Right ventricle myocardium inferior (tissue), 1 donor: ENCODE measurements around the gene IGFBP4. TPM values are rescaled to one million over a fixed set of nuclear protein-coding genes. Genes with fewer than 3 reads are reported as not detected.

ENCODE experiments used
- ATAC-seq: fragments of 200-7000 bp; cut with Tn5 transposase; one replicate; pipeline ENCODE4 v1.9.1; 2020; ENCODE audit warnings: mild to moderate bottlenecking, moderate library complexity
- DNase-seq: peaks from one replicate; pipeline ENCODE4 v3.0.0; 2021; ENCODE audit errors: missing footprints
- intact Hi-C: fragments of 100-400 bp; cut with DNase I; formaldehyde crosslinking; loops from one replicate; pipeline ENCODE4 v1.11.0; 2022
- total RNA-seq: library from RNA; stranded (reverse); fragmentation: NEBNext Ultra II Directional; extraction: Animal tissue kit (Norgen Biotek cat#: 25700); gene quantifications from one replicate; pipeline ENCODE4 v1.2.1, GENCODE V29; 2021
- donor health status: DM: no; HTN: yes; CAD: no; lungs with severe emphysema.

Gene IGFBP4
- total RNA-seq, 1 donor from 2014 or later: 228 TPM

DNA sequence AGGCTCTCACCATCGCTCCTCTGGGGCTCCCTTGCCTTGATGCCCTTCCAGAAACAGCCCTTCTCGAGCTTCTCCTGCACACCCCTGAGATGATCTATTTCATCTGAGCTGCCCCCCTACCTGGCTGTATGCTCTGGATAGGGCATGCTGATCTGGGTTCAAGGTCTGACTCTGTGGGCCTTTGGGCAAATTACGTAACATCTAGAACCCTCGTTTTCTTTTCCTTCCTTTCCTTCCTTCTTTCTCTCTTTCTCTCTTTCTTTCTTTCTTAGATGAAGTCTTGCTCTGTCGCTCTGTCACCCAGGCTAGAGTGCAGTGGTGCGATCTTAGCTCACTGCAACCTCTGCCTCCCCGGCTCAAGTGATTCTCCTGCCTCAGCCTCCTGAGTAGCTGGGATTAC, 37.9 kb downstream of the IGFBP4 start:
- DNase-seq: no peak
- no peak for ATAC-seq
- intact Hi-C loops: no loop called here

DNA sequence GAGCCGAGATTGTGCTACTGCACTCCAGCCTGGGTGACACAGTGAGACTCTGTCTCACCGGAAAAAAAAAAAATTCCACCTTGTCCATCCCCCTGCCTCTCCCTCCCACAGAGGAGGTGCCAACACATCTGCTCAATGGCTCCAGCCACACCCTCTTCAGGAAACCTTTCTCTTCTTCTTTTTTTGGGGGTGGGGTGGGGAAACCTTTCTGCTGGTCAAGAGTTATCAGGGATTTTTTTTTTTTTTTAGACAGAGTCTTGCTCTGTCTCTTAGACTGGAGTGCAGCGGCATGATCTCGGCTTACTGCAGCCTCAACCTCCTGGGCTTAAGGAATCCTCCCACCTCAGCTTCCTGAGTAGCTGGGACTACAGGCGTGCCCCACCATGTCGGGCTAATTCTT, 39.5 kb downstream of the IGFBP4 start:
- ATAC-seq (no peak), DNase-seq (no peak)
- intact Hi-C loops: no loop called here

DNA sequence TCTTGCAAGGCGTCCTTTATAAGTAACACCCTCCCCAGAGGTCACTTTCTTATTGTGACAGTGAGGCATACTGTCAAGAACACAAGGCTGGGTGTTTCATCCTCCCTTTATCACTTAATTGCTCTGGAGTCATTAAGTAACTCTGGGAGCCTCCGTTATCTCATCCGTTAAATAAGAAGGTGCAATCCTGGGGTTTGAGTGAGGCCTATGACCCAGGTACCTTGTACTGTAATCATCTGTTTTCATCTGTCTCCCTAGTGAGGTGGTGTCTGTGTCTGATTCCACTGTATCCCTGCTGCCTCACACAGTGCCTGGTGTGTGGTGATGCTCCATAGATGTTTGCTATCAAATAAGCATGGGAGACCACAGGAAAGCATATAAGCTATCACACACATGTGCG, 40.4 kb downstream of the IGFBP4 start:
- DNase-seq: no peak
- intact Hi-C loops: no loop called here
- ATAC-seq: no peak

DNA sequence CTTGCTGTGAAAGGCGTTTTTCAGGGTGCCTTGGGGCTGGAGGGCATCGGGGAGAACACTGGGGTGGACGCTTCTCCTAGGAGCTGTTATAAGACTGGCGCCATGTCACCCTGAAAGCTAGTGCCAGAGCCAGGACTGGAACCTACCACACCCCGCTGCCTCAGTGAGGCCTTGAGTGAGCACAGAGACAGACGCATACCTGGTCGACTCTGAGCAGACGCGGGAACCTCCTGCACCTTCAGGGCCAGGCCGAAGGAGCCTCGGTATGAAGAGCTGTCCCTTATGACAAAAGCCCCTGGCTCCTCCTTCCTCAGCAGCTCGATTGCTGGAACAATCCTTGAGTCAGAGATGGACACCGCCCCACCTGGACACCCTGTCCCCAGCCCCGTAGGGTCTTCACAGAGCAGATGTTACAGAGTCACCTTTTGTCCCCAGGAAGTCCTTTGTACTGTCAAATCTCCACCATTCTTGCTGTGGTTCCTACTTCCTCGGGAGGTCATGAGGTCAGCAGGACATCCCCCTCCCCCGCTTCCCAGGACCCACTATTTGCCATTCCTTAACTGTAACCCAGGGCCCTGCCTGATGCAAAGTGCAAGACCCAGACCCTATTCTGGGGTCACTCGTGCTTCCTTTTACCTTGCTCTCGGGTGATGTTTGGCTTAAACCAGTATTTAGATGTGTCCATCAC, 41.2 kb downstream of the IGFBP4 start:
- no peak for DNase-seq

DNA sequence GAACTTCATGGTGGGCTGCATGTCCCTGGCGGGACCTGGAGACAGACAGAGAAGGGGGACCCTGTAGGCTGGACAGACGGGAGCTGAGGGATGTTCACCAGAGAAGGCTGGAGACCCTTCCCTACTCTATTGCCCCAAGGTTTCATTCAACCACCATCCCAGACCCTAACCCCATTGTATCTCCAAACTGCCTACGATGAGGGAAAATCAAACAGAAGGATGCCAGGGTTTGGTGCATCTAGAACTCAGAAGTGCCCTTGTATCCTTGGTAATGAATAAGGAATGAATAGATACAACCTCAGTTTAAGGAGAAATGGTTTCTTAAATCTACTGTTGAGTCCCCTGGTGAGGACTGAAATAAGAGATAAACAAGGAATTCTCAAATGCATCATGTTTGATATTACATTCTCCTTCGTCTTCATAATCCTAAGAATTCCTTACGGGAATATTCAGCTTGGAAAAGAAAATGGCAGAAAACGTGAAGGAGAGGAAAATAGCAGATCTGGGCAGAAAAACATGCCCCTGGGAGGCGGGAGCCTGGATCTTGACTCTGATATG, 41.8 kb downstream of the IGFBP4 start:
- DNase-seq (no peak), ATAC-seq (no peak)
- intact Hi-C loops: loop anchor here (5.0 kb wide), 1 partner anchor 37 kb away; no protein-coding TSS in a partner anchor

More for the DNA sequence above, 41.2 kb downstream of the IGFBP4 start:
- no peak for ATAC-seq
- intact Hi-C loops: no loop called here

DNA sequence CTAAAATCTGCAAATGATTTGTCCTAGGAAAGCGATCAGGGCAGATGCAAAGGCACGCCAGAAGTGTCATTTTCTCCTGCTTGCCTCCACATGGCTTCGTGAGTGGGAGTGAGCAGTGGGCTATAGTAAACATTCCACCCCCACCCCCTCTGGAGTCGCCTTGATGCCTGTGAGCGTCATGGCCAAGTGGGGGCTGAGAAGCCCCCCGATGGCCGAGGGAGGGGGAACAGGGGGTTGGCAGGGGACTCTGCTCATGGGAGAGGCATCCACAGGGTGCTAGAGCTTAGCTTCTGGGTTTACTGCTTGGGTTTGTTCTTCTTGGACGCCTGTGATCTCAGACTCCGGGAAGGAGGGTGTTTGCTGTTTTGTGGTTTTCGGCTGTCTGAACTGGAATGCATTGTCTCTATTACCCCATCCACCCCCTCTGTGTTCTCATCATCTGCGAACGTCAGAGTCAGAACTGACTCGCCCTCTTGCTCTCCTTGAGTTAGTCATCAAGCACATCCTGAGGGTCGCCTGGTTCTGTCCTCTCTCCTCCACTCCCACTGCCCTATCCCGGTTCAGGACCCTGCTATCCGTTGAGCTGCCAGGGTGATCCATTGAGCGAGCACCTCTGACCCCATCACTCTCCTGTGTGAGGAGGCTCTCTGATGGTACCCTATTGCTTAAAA, 42.7 kb downstream of the IGFBP4 start:
- ATAC-seq: peak; percentile 54
- no peak for DNase-seq
- intact Hi-C loops: loop anchor here (5.0 kb wide), 1 partner anchor 36 kb away; no protein-coding TSS in a partner anchor

DNA sequence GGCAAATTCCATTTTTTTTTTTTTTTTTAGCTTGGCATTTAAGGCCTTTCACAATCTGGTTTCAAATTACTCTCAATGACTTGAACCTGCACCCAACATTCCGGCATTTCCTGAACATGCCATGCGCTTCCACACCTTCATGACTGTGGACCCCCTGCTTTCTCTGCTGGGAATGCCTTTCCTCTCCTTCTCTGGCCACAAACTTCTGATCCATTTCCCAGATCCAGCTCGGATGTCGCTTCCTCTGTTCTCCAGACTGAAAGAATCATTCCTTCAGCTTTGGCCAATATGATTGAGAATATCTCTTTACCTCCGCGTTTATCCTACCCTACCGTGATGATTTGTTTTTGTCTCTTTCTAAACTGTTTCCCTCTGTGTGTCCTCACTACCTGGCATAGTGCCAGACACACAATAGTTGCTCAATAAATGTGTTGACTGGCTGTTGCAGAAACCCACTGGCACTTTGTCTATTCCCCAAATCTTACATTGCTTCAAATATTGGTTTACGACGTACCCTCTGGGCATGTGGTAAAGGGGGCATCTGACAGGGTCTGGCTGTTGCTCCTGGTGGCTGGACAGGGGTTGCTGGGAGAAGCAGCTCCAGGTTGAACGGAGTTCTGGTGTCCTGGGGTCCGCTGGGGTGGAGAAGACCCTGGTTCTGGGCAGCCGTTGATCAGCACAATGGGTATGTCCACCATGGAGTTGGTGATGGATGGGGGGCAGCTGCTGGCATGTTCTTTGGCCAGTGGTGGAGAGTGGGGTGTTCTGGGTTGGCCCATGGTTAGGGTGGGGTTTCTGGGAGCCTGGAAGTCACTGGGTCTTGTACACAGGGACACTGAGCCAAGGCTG, 43.5 kb downstream of the IGFBP4 start:
- no peak for DNase-seq
- ATAC-seq: no peak
- intact Hi-C loops: loop anchor here (5.0 kb wide), 1 partner anchor 36 kb away; no protein-coding TSS in a partner anchor

DNA sequence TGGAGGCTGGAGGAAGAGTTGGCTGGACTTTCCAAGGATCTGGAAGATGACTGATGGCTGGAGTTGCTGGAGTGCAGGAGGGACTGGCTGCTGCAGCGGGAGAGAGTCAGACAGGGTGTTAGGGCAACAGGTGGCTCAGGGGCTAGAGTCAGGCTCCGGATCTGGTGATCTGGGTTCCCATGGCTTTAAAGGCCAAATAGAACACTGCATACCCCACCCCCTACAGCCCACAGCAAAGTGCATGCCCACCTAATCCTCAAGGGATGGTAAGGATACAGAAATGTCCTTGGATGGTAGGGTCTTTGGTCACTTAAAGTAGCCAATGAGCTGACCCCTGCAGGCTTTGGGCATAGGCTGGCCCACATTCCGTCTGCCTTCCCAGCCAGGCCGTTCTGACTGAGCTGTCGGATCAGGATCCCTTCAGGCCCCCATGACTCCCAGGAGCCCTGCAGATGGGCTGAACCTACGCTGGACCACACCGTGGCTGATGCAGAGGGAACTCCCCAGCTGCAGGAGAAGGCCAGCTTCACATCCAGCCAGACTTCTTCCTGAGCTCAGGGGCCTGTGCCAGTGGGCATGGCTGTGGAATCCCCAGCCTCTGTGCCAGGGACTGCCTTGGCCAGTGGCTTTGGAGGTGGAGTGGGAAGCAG, 44.2 kb downstream of the IGFBP4 start:
- DNase-seq (no peak), ATAC-seq (no peak)
- intact Hi-C loops: loop anchor here (5.0 kb wide), 1 partner anchor 35 kb away; no protein-coding TSS in a partner anchor

DNA sequence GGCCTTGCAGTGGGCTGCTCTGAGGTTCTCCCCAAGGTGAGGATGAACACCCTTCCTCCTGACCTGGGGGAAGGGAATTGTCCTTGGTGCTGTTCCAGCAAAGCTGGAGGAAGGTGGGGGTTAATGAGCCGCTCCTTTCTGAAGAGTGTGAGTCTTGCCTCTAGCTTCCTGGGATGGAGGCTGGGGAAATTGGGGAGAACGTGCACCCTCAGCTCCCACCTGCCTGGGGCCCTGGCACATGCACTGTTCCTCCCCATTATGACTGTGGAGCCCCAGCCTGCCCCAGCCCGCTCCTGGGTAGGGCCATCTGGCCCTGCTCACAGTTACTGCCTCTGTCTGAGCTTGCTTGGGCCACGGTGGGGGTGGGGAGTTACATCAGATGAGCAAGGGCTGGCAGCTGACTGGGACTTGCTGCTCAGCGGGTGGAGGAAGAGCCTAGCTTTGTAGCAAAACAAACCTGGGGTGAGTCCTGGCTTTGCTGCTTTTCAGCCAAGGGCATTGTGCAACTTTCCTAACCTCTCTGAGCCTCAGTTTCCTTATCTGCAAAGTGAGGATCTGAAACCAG, 47.1 kb downstream of the IGFBP4 start:
- ATAC-seq: peak; percentile 33
- intact Hi-C loops: no loop called here

DNA sequence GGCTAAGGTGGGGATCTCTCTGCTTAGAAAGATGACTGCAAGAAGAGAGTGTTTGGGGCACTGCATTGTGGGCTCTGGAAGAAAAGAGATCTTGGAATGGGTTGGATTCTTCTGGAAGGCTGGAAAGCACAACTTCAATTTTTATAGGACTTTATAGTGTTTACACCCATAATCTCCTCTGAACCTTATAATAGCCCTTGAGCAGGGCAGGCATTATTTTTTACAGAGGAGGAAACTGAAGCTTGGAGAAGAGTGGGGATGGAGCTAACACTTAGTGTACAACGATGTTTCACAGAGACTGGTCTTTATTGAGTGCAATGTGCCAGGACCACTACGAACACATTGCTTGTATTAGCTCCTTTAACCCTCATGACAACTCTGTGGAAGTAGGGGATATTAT, 47.7 kb downstream of the IGFBP4 start:
- ATAC-seq: no peak
- intact Hi-C loops: no loop called here

More for the DNA sequence above, 47.1 kb downstream of the IGFBP4 start:
- DNase-seq: no peak

DNA sequence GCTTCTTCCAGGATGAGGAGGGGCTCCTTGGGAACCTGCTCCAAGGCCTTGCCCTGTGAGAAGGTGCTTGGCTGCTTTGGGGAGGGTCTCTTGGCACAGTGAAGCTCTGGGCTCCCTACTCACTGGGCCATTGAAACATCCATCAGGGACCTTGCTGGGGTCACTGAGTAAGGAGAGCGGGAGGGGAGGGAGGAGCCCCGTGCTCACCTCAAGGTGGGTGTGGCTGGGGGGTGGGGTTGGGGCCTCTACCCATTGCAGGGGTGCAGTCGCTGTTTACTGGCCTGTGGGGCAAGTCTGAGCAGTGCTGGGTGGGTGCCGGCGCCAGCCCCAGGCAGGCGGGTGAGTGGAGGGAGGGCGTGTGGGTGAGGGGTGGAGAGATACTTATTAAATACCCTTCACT, 48.2 kb downstream of the IGFBP4 start:
- intact Hi-C loops: no loop called here
- ATAC-seq (no peak), DNase-seq (no peak)

More for the DNA sequence above, 47.7 kb downstream of the IGFBP4 start:
- DNase-seq: no peak

DNA sequence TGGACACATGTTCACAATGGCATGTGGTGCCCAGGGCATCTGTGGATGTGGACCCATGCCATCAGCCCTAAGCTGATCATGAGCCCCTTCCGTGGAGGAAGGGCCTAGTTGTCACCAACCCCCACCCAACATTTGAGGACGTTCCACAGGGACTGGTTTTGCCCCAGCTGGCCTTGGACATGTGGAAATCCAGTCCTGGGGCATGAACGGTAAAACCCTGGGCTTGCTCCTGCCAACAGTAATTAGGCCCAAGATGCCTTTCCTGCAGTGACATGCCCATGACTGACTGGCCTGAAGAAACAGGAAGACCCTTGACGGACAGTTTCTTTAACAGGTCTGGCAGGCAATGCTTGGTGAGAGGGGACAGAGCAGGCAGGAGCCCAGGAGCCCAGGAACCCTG, 50.4 kb downstream of the IGFBP4 start:
- intact Hi-C loops: no loop called here
- ATAC-seq (no peak), DNase-seq (no peak)

DNA sequence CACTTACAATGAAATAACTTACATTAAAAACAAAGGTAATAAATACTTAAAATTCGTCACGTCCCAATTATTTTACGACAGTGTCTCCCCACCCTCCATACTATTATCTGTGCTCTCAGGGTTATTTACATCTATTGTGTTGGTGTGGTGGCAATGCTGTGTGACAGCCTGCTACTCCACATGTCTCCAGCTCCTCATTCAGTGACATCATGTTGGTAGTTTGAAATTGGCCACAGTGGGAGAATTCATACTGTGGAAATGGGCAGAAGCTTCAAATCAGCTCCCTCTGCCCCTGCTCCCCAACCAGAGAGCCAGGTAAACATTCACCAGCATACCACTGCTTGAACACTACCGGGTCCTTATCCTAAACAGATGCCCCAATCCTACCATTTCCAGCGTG, 51.9 kb downstream of the IGFBP4 start:
- DNase-seq (no peak), ATAC-seq (no peak)
- intact Hi-C loops: no loop called here

DNA sequence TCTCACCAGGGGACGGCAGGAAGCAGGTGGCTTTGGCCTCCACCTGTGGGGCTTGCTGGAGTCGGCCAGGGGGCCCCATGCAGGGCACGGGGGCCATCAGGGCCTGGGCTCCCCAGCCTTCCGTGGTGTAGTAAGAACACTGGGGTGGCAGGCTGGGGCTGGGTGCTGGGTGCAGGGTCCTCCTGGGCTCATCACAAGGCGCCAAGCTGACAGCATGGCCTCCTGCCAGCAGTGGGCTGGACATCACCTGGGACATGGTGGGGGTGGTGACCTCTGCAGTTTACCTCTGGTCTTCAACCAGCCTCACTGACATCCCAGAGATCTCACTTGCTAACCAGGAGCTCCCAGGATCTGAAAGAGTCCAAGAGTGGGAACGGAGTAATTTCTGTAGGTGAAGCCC, 52.9 kb downstream of the IGFBP4 start:
- DNase-seq: no peak
- intact Hi-C loops: no loop called here
- ATAC-seq: no peak

DNA sequence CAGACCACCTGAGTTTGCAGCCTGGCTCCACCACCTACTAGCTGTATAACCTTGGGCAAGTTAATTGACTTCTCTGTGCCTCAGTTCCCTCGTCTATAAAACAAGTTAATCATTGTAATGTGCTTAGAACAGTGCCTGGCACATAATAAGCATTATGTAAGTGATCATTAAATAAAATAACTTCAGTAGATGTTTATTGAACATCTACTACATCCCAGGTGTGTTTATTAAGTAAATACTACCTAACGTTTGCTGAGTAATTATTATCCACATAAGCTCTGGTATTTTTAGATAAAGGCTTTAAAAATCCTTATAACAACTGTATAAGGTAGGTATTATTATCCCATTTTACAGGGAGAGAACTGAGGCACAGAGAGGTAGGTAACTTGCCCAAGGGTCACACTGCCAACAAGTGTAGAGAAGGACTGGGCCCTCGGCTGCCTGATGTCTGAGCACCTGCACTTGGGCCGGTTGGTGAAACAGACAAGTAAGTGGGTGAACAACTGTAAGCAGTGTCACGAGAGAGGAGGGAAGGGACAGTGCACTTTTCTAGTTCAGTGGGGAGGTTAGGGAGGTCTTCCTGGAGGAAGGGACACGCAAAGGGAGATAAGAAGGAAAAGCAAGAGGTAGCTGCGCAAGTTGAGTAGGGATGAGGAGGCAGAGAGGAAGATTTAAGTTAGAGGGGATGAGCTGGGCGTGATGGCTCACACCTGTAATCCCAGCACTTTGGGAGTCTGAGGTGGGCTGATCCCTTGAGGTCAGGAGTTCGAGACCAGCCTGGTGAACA, 53.6 kb downstream of the IGFBP4 start:
- intact Hi-C loops: no loop called here
- no peak for ATAC-seq
- DNase-seq: no peak

DNA sequence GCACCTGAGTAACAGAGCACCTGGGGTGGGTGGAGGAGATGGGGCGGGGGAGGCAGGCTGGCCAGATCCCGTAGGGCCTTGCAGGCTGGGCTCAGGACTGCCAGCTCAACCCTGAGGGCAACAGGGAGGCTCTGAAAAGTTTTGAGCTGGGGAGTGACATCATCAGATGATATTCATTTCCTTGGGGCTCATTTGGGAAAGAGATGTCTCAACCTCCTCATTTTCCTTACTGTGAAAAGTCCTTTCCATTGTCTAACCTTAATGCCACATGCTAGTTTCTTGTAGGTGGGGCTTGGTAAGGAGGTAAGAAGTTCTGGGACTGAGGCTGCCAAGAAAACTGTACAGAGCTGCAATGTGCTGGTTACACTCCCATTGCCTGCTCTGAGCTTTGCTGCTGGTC, 54.4 kb downstream of the IGFBP4 start:
- intact Hi-C loops: no loop called here
- ATAC-seq (no peak), DNase-seq (no peak)

DNA sequence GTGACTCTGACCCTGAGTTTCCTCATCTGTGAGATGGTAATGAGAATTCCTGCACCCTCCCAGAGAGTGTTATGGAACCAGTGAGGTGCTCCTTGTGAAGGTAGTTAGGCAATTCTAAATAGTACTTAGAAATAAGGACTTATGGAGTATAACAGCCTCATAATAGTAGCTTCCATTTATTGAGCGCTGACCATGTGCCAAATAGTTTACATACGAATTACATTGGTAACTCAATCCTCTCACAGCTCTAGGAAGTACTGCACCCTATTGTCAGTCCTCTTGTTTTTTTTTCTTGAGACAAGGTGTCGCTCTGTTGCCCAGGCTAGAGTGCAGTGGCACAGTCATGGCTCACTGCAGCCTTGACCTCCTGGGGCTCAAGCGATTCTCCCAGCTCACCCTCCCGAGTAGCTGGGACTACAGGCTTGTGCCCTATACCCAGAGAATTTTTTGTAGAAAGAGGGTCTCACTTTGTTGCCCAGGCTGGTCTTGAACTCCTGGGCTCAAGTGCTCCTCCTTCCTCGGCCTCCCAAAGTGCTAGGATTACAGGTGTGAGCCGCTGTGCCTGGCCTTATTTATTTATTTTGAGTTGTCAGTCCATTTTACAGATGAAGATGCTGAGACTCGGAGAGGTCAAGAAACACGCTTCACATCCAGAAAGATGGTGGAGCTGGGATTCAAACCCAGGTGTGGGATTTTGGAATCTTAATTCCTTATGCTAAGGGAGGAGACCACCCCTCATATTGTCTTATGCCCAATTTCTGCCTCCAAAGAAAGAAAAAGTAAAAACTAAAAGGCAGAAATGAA, 55.2 kb downstream of the IGFBP4 start:
- intact Hi-C loops: loop anchor here (1.0 kb wide), 1 partner anchor 35 kb away; no protein-coding TSS in a partner anchor
- ATAC-seq (no peak), DNase-seq (no peak)
